ENCODE measurements around the gene FBXW11. TPM values are rescaled to one million over a fixed set of nuclear protein-coding genes. Genes with fewer than 3 reads are reported as not detected.
"Not testable (repeated sequence)": the region's sequence is repeated elsewhere in the genome, so short reads cannot be mapped to it uniquely, and the experiment has no call there.

FBXW11 gene
- total and polyA plus RNA-seq, 2 donors (not counting 1 experiment from before 2014, with no cell fraction given) = 19.7 to 62.4 TPM

GRCh38 chr5:172028167-172028566, 21.7 kb upstream of the FBXW11 start:
- no peak for DNase-seq
- ChIA-PET CTCF (interaction anchor here (1.0 to 1.6 kb wide), 3 partner anchors 13 to 118 kb away, joined by 3 to 5 read pairs (median 4); no protein-coding TSS in a partner anchor), POLR2A (no interaction called here)
- Histone ChIP-seq H3K4me3 (ENCODE audit: control extremely low read depth in 1 of 5, extremely low read depth in 1 of 5, insufficient read depth in 1 of 5, low read depth in 2 of 5, low read length in 4 of 5) (no peak overlapping the region), H3K9me3 (ENCODE audit: control extremely low read depth in 1 of 3, control insufficient read depth in 2 of 3, insufficient read depth in 1 of 3, low read length in 2 of 3) (peaks cover 0 to 9% (median 3%) of the 10 kb centered on the region in 3 donors), H3K9ac (ENCODE audit: low read length) (no peak overlapping the region), H3K27ac (ENCODE audit: low read length in 2 of 2) (no peak overlapping the region), H3K27me3 (replicated peaks in 1 of 4; ENCODE audit: control extremely low read depth in 1 of 4, control insufficient read depth in 3 of 4, insufficient read depth in 4 of 4, low read length in 3 of 4) (no peaks in the 10 kb centered on the region), H3K79me2 (ENCODE audit: control insufficient read depth, insufficient read depth, low read length) (no peaks in the 10 kb centered on the region), H2AFZ (ENCODE audit: insufficient read depth, low read depth, low read length, poor library complexity, severe bottlenecking) (no peak overlapping the region), H4K20me1 (ENCODE audit: control insufficient read depth, insufficient read depth, low read length, poor library complexity, severe bottlenecking) (no peaks in the 10 kb centered on the region), H3K4me1 (ENCODE audit: control insufficient read depth in 2 of 2, insufficient read depth in 2 of 2, low read length in 2 of 2) (no peaks in the 10 kb centered on the region), H3K36me3 (replicated peaks in 1 of 2; ENCODE audit: control extremely low read depth in 1 of 2, control insufficient read depth in 1 of 2, extremely low read depth in 1 of 2, insufficient read depth in 2 of 2, low read length in 1 of 2) (no peaks in the 10 kb centered on the region), H3K4me2 (replicated peaks; ENCODE audit: low read depth, low read length, poor library complexity, severe bottlenecking) (no peak overlapping the region)
- peaks cover 9% of the 10 kb centered on the region for H3K9me3 Mint-ChIP-seq (ENCODE audit: insufficient read depth)
- TF ChIP-seq EZH2 (IDR thresholded peaks at IDR 0.05; ENCODE audit: borderline replicate concordance, insufficient read depth, low read depth, low read length, poor library complexity, severe bottlenecking) = no peak
- TF ChIP-seq, protein P1, sequence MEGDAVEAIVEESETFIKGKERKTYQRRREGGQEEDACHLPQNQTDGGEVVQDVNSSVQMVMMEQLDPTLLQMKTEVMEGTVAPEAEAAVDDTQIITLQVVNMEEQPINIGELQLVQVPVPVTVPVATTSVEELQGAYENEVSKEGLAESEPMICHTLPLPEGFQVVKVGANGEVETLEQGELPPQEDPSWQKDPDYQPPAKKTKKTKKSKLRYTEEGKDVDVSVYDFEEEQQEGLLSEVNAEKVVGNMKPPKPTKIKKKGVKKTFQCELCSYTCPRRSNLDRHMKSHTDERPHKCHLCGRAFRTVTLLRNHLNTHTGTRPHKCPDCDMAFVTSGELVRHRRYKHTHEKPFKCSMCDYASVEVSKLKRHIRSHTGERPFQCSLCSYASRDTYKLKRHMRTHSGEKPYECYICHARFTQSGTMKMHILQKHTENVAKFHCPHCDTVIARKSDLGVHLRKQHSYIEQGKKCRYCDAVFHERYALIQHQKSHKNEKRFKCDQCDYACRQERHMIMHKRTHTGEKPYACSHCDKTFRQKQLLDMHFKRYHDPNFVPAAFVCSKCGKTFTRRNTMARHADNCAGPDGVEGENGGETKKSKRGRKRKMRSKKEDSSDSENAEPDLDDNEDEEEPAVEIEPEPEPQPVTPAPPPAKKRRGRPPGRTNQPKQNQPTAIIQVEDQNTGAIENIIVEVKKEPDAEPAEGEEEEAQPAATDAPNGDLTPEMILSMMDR (IDR thresholded peaks at IDR 0.05) = no peak
- H3K4me1 Mint-ChIP-seq = peaks cover 3% of the 10 kb centered on the region
- 34% methylated on average over 3 of the region's 4 CpGs for WGBS (ENCODE audit: insufficient coverage)
- no peak for ATAC-seq (ENCODE audit: low read depth)
- no peak overlapping the region for H3K4me3 Mint-ChIP-seq
- intact Hi-C loops (cut with micrococcal nuclease) = no loop called here
- no peaks in the 10 kb centered on the region for H3K27me3 Mint-ChIP-seq
- no peak overlapping the region for H3K27ac Mint-ChIP-seq

- H3K9ac ChIP-seq (ENCODE audit: low read length); H3K36me3 ChIP-seq (replicated peaks in 1 of 2; ENCODE audit: control extremely low read depth in 1 of 2, control insufficient read depth in 1 of 2, extremely low read depth in 1 of 2, insufficient read depth in 2 of 2, low read length in 1 of 2); H3K4me3 ChIP-seq (ENCODE audit: control extremely low read depth in 1 of 5, extremely low read depth in 1 of 5, insufficient read depth in 1 of 5, low read depth in 2 of 5, low read length in 4 of 5); H3K27me3 ChIP-seq (replicated peaks in 1 of 4; ENCODE audit: control extremely low read depth in 1 of 4, control insufficient read depth in 3 of 4, insufficient read depth in 4 of 4, low read length in 3 of 4); H3K27ac Mint-ChIP-seq; H3K4me2 ChIP-seq (replicated peaks; ENCODE audit: low read depth, low read length, poor library complexity, severe bottlenecking); H3K4me1 Mint-ChIP-seq; H4K20me1 ChIP-seq (ENCODE audit: control insufficient read depth, insufficient read depth, low read length, poor library complexity, severe bottlenecking); DNase-seq; H3K9me3 Mint-ChIP-seq (ENCODE audit: insufficient read depth); H3K27me3 Mint-ChIP-seq; intact Hi-C loops (cut with micrococcal nuclease); H3K79me2 ChIP-seq (ENCODE audit: control insufficient read depth, insufficient read depth, low read length); H3K4me1 ChIP-seq (ENCODE audit: control insufficient read depth in 2 of 2, insufficient read depth in 2 of 2, low read length in 2 of 2); H3K9me3 ChIP-seq (ENCODE audit: control extremely low read depth in 1 of 3, control insufficient read depth in 2 of 3, insufficient read depth in 1 of 3, low read length in 2 of 3); H2AFZ ChIP-seq (ENCODE audit: insufficient read depth, low read depth, low read length, poor library complexity, severe bottlenecking); H3K4me3 Mint-ChIP-seq; H3K27ac ChIP-seq (ENCODE audit: low read length in 2 of 2); ATAC-seq (ENCODE audit: low read depth): not testable (repeated sequence)
- CTCF ChIA-PET = interaction anchor here (1.3 kb wide), 1 partner anchor 108 kb away, joined by 4 read pairs; no protein-coding TSS in a partner anchor
- POLR2A ChIA-PET = interaction anchor here (0.6 kb wide), 1 partner anchor 125 kb away, joined by 7 read pairs; no protein-coding TSS in a partner anchor
- 91% methylated on average over 5 of the region's 10 CpGs for WGBS (ENCODE audit: insufficient coverage)
Observed at GRCh38 chr5:172020110-172020786, 13.8 kb upstream of the FBXW11 start.
